ENCODE measurements around the gene SYT1.

The SYT1 gene

GRCh38 chr12:79301181-79301580 lies 436.6 kb downstream of the SYT1 start:
- TF ChIP-seq, protein P1, sequence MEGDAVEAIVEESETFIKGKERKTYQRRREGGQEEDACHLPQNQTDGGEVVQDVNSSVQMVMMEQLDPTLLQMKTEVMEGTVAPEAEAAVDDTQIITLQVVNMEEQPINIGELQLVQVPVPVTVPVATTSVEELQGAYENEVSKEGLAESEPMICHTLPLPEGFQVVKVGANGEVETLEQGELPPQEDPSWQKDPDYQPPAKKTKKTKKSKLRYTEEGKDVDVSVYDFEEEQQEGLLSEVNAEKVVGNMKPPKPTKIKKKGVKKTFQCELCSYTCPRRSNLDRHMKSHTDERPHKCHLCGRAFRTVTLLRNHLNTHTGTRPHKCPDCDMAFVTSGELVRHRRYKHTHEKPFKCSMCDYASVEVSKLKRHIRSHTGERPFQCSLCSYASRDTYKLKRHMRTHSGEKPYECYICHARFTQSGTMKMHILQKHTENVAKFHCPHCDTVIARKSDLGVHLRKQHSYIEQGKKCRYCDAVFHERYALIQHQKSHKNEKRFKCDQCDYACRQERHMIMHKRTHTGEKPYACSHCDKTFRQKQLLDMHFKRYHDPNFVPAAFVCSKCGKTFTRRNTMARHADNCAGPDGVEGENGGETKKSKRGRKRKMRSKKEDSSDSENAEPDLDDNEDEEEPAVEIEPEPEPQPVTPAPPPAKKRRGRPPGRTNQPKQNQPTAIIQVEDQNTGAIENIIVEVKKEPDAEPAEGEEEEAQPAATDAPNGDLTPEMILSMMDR (IDR thresholded peaks at IDR 0.05; ENCODE audit: low read depth, low read length) = no peak

DNA sequence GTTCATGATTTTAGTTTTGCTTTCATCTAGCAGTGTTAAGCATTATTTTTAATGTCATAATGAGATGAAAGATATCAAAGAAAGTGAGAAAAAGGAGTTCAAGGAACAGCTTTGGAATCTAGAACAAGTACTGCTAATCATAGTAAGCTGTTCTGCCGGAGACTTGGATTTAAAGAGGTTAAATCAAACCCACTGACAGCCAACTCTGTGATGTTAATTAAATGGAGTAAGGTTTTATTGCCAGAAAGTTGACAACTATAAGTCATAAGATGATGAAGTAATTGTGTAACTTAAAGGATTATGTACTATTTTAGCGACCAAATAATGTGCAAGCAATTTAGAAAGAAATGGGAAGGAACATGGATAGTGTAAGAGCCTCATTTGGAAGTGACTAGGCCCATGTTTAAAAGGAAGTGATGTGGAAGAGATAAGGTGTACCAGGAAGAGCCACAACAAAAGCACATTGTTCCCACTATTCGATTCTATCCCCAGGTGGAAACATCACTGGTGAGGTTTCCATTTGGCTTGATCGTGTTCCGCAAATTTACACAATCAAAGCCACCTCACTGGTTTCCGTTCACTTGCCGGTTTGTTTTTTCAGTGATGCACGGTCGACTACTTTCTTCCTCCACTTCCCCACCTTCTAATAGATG lies 437.7 kb downstream of the SYT1 start:
- DNase-seq (ENCODE audit: extremely low read depth, low read depth) = no peak
- TF ChIP-seq, protein P1 (IDR thresholded peaks at IDR 0.05; ENCODE audit: low read depth, low read length) = no peak

More at GRCh38 chr12:79301181-79301580, 436.6 kb downstream of the SYT1 start:
- DNase-seq (ENCODE audit: extremely low read depth, low read depth) = no peak

- TF ChIP-seq, protein P1 (IDR thresholded peaks at IDR 0.05; ENCODE audit: low read depth, low read length) = no peak
Observed at GRCh38 chr12:79307340-79307739, 442.8 kb downstream of the SYT1 start.

GRCh38 chr12:79309039-79309438 lies 444.5 kb downstream of the SYT1 start:
- DNase-seq (ENCODE audit: extremely low read depth, low read depth) = no peak
- TF ChIP-seq, protein P1 (IDR thresholded peaks at IDR 0.05; ENCODE audit: low read depth, low read length) = no peak

More at GRCh38 chr12:79307340-79307739, 442.8 kb downstream of the SYT1 start:
- no peak for DNase-seq (ENCODE audit: extremely low read depth, low read depth)

- TF ChIP-seq, protein P1 (IDR thresholded peaks at IDR 0.05; ENCODE audit: low read depth, low read length) = no peak
- no peak for DNase-seq (ENCODE audit: extremely low read depth, low read depth)
Observed at GRCh38 chr12:79317179-79317847, 452.7 kb downstream of the SYT1 start.

GRCh38 chr12:79322905-79323304 lies 458.3 kb downstream of the SYT1 start:
- TF ChIP-seq, protein P1 (IDR thresholded peaks at IDR 0.05; ENCODE audit: low read depth, low read length) = no peak
- DNase-seq (ENCODE audit: extremely low read depth, low read depth) = no peak

GRCh38 chr12:79324571-79324970 lies 460.0 kb downstream of the SYT1 start:
- DNase-seq (ENCODE audit: extremely low read depth, low read depth) = no peak
- TF ChIP-seq, protein P1 (IDR thresholded peaks at IDR 0.05; ENCODE audit: low read depth, low read length) = no peak

Data from AG09319 (cell line).